Measurements from ENCODE around the gene SLC37A2.

The SLC37A2 gene

DNA sequence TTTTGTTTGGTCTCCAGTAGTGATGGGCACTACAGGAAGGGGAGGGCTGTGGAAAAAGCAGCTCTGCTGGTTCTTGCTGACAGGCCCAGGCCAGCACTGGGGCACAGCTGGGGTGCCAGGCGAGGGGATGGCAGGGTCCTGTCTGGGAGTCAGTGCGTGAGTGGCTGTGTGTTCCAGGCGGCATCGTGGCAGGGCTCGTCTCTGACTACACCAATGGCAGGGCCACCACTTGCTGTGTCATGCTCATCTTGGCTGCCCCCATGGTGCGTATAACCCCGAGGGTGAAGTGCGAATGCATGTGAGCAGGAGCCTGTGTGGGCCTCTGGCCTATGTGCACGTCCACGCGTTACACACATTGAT is 20.9 kb downstream of the SLC37A2 start:
- no peaks in the 10 kb centered on the region for H3K27me3 ChIP-seq
- H3K36me3 ChIP-seq = no peaks in the 10 kb centered on the region
- H3K4me1 ChIP-seq = no peaks in the 10 kb centered on the region
- no peak for DNase-seq
- TF ChIP-seq, protein P1, sequence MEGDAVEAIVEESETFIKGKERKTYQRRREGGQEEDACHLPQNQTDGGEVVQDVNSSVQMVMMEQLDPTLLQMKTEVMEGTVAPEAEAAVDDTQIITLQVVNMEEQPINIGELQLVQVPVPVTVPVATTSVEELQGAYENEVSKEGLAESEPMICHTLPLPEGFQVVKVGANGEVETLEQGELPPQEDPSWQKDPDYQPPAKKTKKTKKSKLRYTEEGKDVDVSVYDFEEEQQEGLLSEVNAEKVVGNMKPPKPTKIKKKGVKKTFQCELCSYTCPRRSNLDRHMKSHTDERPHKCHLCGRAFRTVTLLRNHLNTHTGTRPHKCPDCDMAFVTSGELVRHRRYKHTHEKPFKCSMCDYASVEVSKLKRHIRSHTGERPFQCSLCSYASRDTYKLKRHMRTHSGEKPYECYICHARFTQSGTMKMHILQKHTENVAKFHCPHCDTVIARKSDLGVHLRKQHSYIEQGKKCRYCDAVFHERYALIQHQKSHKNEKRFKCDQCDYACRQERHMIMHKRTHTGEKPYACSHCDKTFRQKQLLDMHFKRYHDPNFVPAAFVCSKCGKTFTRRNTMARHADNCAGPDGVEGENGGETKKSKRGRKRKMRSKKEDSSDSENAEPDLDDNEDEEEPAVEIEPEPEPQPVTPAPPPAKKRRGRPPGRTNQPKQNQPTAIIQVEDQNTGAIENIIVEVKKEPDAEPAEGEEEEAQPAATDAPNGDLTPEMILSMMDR (IDR thresholded peaks at IDR 0.05; ENCODE audit: low read depth, low read length) = no peak
- H3K9me3 ChIP-seq = no peaks in the 10 kb centered on the region
- H3K4me3 ChIP-seq (ENCODE audit: low read depth, low read length) = no peak overlapping the region

DNA sequence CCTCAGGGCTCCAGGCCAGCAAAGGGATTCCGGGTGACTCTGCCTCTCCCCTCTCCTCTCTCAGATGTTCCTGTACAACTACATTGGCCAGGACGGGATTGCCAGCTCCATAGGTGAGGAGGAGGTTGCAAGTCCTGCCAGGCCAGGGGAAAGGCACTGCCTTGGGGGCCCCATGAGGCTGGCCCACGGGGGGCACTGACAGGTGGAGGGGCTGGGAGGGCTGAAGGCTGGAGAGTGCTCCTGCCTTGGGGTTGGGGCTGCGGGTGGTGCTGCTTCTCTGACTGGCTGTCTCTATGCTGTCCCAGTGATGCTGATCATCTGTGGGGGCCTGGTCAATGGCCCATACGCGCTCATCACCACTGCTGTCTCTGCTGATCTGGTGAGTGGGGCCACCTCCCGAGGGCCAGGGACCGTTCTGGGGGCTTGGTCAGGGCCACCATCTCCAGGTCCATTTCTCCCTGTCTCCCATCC is 21.7 kb downstream of the SLC37A2 start:
- no peak overlapping the region for H3K4me3 ChIP-seq (ENCODE audit: low read depth, low read length)
- H3K4me1 ChIP-seq = no peaks in the 10 kb centered on the region

DNA sequence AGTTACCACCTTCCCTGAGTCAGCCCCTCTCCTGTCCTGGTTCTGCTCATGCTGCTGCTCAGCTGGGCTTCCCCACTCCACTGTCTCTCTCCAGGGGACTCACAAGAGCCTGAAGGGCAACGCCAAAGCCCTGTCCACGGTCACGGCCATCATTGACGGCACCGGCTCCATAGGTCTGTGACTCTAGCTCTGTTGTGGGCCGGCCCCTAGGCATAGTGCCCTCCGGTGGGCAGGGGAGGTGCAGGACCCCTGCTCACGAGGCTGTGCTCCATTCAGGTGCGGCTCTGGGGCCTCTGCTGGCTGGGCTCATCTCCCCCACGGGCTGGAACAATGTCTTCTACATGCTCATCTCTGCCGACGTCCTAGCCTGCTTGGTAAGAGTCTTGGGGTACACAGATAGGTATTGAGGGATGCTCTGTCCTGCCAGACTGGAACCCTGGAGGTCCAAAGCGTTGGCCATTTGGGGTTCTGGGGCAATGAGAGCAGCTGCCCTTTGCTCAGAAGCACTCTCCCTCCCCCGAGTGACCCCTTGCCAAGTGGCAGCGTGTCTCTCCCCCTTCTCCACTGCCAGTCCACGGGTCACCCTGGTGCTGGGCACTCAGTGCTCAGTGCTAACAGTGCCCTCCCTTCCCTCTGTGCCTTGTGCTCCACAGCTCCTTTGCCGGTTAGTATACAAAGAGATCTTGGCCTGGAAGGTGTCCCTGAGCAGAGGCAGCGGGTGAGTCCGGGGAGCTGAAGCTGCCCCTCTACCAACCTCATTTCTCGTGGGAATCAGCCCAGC is 22.4 kb downstream of the SLC37A2 start:
- no peaks in the 10 kb centered on the region for H3K9me3 ChIP-seq
- no peaks in the 10 kb centered on the region for H3K27me3 ChIP-seq
- H3K4me1 ChIP-seq = no peaks in the 10 kb centered on the region
- TF ChIP-seq, protein P1 (IDR thresholded peaks at IDR 0.05; ENCODE audit: low read depth, low read length) = no peak
- no peak overlapping the region for H3K4me3 ChIP-seq (ENCODE audit: low read depth, low read length)
- DNase-seq = no peak
- no peaks in the 10 kb centered on the region for H3K36me3 ChIP-seq

More for the DNA sequence above, 21.7 kb downstream of the SLC37A2 start:
- Histone ChIP-seq H3K27me3 (no peaks in the 10 kb centered on the region), H3K36me3 (no peaks in the 10 kb centered on the region), H3K9me3 (no peaks in the 10 kb centered on the region)
- TF ChIP-seq, protein P1 (IDR thresholded peaks at IDR 0.05; ENCODE audit: low read depth, low read length) = no peak
- DNase-seq = no peak

DNA sequence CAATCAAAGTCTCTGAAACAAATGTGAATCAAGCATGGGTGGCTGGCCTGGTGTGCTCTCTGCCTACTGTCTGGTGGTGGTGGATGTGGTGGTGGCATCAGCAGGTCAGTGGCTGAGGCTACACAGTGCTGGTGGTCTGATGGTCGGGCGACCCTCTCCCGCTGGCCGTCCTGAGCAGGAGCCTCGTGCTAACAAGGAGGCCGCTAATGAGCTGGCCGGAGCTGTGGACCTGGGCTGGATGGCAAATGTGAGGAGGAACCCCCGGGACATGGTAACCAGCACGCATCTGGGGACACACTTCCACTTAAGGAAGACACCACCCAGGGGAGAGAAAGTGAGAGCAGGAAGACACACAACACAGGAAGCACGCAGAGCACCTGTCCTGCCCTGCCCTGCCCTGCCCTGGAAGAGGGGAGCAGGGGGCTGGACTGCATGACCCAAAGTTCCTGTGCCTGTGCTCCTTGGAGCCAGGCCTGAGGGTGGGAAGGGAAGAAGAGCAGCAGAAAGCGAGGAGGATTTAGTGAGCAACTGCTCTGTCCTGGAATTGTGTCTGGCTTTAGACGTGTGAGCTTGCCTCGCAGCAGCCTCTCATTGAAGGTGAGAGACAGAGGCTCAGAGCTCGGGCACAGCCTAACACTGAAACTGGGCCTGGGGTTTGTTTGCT is 23.7 kb downstream of the SLC37A2 start:
- H3K9me3 ChIP-seq = no peaks in the 10 kb centered on the region

DNA sequence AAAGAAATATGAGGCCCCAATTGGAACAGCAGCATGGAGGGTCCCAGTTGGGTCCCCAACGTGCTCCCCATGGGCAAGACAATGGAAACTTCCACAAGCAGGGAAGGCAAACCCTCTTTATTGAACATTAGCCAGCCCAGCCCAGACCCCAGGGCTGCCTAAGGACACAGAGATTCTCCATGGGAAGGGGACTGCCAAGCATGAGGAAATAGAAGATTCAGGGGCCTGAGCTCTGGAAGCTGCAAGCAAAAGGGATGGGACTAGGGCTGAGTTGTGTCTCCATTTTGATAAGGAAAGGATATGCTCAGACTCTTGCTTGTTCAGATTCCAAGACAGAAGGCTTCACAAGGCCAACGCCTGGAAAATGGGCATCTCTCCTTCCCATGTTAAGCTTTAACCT is 25.0 kb downstream of the SLC37A2 start:
- no peaks in the 10 kb centered on the region for H3K9me3 ChIP-seq
- no peaks in the 10 kb centered on the region for H3K4me1 ChIP-seq
- no peak for DNase-seq
- TF ChIP-seq, protein P1 (IDR thresholded peaks at IDR 0.05; ENCODE audit: low read depth, low read length) = no peak
- H3K4me3 ChIP-seq (ENCODE audit: low read depth, low read length) = no peak overlapping the region
- no peaks in the 10 kb centered on the region for H3K27me3 ChIP-seq
- H3K36me3 ChIP-seq = no peaks in the 10 kb centered on the region

More for the DNA sequence above, 23.7 kb downstream of the SLC37A2 start:
- TF ChIP-seq, protein P1 (IDR thresholded peaks at IDR 0.05; ENCODE audit: low read depth, low read length) = no peak
- no peak overlapping the region for H3K4me3 ChIP-seq (ENCODE audit: low read depth, low read length)
- H3K27me3 ChIP-seq = no peaks in the 10 kb centered on the region
- H3K36me3 ChIP-seq = no peaks in the 10 kb centered on the region
- DNase-seq = no peak
- no peaks in the 10 kb centered on the region for H3K4me1 ChIP-seq
